Neuronal stem cell (in vitro differentiated cells): Measurements from ENCODE around the gene SMC4.
"Not testable (repeated sequence)": the region's sequence is repeated elsewhere in the genome, so short reads cannot be mapped to it uniquely, and the experiment has no call there.

Source experiments
- DNase-seq: peaks from one replicate; pipeline ENCODE4 v3.0.0-alpha.2; 2013; ENCODE audit warnings: low spot score
- H2AFZ ChIP-seq: one replicate; pipeline ENCODE4 v1.6.1; 2013; ENCODE audit warnings: mild to moderate bottlenecking, low read length, inconsistent platforms
- H2AK5ac ChIP-seq: 2 replicates; pipeline ENCODE4 v1.6.1; 2013; ENCODE audit warnings: low read depth, mild to moderate bottlenecking, inconsistent platforms, low read length, moderate library complexity, mixed read lengths
- H2BK120ac ChIP-seq: 2 replicates; pipeline ENCODE4 v1.6.1; 2013; ENCODE audit warnings: low read depth, mild to moderate bottlenecking, inconsistent platforms, low read length, moderate library complexity, mixed read lengths
- H2BK12ac ChIP-seq: one replicate; pipeline ENCODE4 v1.6.1; 2013; ENCODE audit warnings: low read length, inconsistent platforms
- H2BK15ac ChIP-seq: 2 replicates; pipeline ENCODE4 v1.6.1; 2013; ENCODE audit warnings: mild to moderate bottlenecking, low read length, inconsistent platforms, mixed read lengths
- H2BK5ac ChIP-seq: one replicate; pipeline ENCODE4 v1.6.1; 2013; ENCODE audit warnings: inconsistent platforms, mild to moderate bottlenecking, low read length, moderate library complexity
- H3K14ac ChIP-seq: one replicate; pipeline ENCODE4 v1.6.1; 2013; ENCODE audit warnings: low read length, inconsistent platforms
- H3K18ac ChIP-seq: 2 replicates; pipeline ENCODE4 v1.6.1; 2013; ENCODE audit warnings: low read length, inconsistent platforms
- H3K23ac ChIP-seq: 2 replicates; pipeline ENCODE4 v1.6.1; 2013; ENCODE audit warnings: low read depth, mild to moderate bottlenecking, mixed read lengths, low read length, inconsistent platforms; ENCODE audit not compliant: poor library complexity
- H3K27ac ChIP-seq: replicated peaks from 3 replicates; pipeline ENCODE4 v1.5.1; 2013; ENCODE audit warnings: low read length, inconsistent platforms
- H3K27me3 ChIP-seq, 3 experiments: 2 replicates each; pipeline ENCODE4 v1.6.1; 2013; ENCODE audit warnings: low read length in 3 of 3, mild to moderate bottlenecking in 2 of 3, inconsistent platforms in 1 of 3, low read depth in 1 of 3, mixed read lengths in 1 of 3, moderate library complexity in 1 of 3; ENCODE audit not compliant: control insufficient read depth in 3 of 3, insufficient read depth in 3 of 3
- H3K36me3 ChIP-seq, 2 donors: replicated peaks in 1 of 2; 2 replicates each; pipeline ENCODE4 v1.6.1; 2013; ENCODE audit warnings: low read length in 2 of 2; ENCODE audit not compliant: control insufficient read depth in 2 of 2, insufficient read depth in 2 of 2
- H3K4ac ChIP-seq: 2 replicates; pipeline ENCODE4 v1.6.1; 2013; ENCODE audit warnings: inconsistent platforms, mild to moderate bottlenecking, low read length, moderate library complexity
- H3K4me1 ChIP-seq, 2 donors: 1 replicate in 1 of 2; 2 replicates in 1 of 2; pipeline ENCODE4 v1.6.1; 2013; ENCODE audit warnings: low read length in 2 of 2, low read depth in 1 of 2; ENCODE audit not compliant: control insufficient read depth in 2 of 2, insufficient read depth in 1 of 2
- H3K4me2 ChIP-seq: one replicate; pipeline ENCODE4 v1.6.1; 2013; ENCODE audit warnings: mild to moderate bottlenecking, low read length, inconsistent platforms; ENCODE audit not compliant: insufficient read depth, poor library complexity, severe bottlenecking
- H3K4me3 ChIP-seq, 2 donors: 2 replicates each; pipeline ENCODE4 v1.5.1; 2013; ENCODE audit warnings: low read length in 2 of 2, mild to moderate bottlenecking in 2 of 2, inconsistent platforms in 1 of 2, moderate library complexity in 1 of 2
- H3K79me1 ChIP-seq: one replicate; pipeline ENCODE4 v1.6.1; 2013; ENCODE audit warnings: low read depth, mild to moderate bottlenecking, inconsistent platforms, low read length, moderate library complexity
- H3K9ac ChIP-seq: one replicate; pipeline ENCODE4 v1.6.1; 2013; ENCODE audit warnings: mild to moderate bottlenecking, low read depth, low read length, inconsistent platforms; ENCODE audit not compliant: poor library complexity
- H3K9me3 ChIP-seq, 2 donors: replicated peaks in 1 of 2; 2 replicates each; pipeline versions ENCODE3 to v1.6.1; 2013; ENCODE audit warnings: low read length in 2 of 2, mild to moderate bottlenecking in 2 of 2, inconsistent platforms in 1 of 2, low read depth in 1 of 2, mixed read lengths in 1 of 2, moderate library complexity in 1 of 2; ENCODE audit not compliant: control insufficient read depth in 2 of 2, insufficient read depth in 1 of 2
- H4K8ac ChIP-seq: one replicate; pipeline ENCODE4 v1.6.1; 2013; ENCODE audit warnings: low read depth, mild to moderate bottlenecking, inconsistent platforms, low read length, moderate library complexity
- H4K91ac ChIP-seq: one replicate; pipeline ENCODE4 v1.6.1; 2013; ENCODE audit warnings: low read length, low read depth, mild to moderate bottlenecking, inconsistent platforms; ENCODE audit not compliant: poor library complexity
- WGBS, 2 donors: extraction: QIAGEN DNeasy Blood & Tissue Kit; methylation state at CpG; one replicate each; pipeline ENCODE4 v1.1.7; 2013; ENCODE audit warnings: missing lambda C conversion rate in 2 of 2, mixed read lengths in 1 of 2; ENCODE audit not compliant: insufficient read length in 2 of 2, insufficient replicate concordance in 1 of 2; ENCODE audit errors: extremely low coverage in 2 of 2; 5-methylcytosine and 5-hydroxymethylcytosine counted together

The SMC4 gene

DNA sequence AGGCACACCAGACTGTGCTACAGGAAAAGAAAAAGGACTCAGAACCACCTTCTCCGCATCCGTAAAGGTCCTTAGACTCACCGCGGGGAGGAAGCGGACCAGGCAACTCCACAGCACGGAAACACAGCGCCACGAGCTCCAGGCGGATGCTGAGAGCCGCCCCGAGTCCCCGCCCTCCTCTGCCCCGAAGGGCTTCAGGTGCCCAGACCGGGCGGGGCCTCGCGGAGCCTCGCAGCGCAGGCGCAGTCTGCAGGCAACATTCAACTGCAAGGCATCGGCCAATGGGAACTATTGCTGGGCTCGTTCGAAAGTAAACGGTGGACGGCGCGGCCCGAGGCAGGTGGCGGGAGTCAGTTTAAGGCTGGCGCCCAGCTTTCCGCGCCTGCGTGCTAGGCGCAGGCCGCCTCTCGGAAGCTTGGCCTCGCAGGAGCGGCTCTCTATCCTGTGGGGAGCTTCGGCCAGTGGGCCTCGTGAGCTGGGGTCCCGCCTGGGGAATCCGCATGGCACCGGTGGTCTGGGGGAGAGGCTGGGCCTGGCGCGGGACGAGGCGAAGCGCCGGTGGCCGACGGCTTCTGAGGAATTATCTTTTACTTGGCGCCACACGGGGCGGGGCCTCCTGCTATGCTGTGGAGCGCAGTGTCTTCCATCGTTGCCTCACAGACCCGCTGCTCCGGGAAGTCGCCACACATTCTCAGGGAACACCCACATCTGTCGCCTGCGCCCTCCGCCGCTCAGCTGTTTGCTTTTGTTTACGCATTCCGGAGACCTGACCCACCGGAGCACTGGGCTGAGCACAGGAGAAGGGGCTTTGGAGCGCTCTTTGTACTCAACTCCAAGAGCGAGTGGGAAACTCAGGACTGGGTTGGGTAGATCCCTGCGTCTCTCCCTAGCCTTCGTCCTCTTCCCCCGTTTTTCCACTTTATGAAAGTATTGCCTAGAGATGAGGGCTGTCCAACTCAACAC lies 50.5 kb downstream of the SMC4 start, which contains the start of gene TRIM59:
Gene TRIM59 (minus strand): TSS at position 151 of the 963 bp plus-strand sequence. CDS start 10,603 bp downstream, outside the sequence.
- Histone ChIP-seq H2BK120ac (peak within 1 kb of the TSS; percentile 82), H3K14ac (peak within 1 kb of the TSS; percentile 39), H3K4me3 (peak within 1 kb of the TSS; percentile 53 to 97), H3K4ac (no peak within 1 kb of the TSS), H2BK15ac (peak within 1 kb of the TSS; percentile 83), H3K27ac (peak within 1 kb of the TSS; percentile 98), H3K9ac (peak within 1 kb of the TSS; percentile 95), H3K23ac (peak within 1 kb of the TSS; percentile 86), H3K27me3 (peaks cover 0 to 30% (median 0%) of the 10 kb centered on the region in 3 experiments), H4K8ac (peak within 1 kb of the TSS; percentile 86), H3K4me1 (peaks cover 0 to 8% of the 10 kb centered on the region in 2 donors), H2AFZ (peak within 1 kb of the TSS; percentile 94), H2BK12ac (peak within 1 kb of the TSS; percentile 63), H3K79me1 (peaks cover 3% of the 10 kb centered on the region), H3K36me3 (peaks cover 0 to 2% of the 10 kb centered on the region in 2 donors), H4K91ac (peak within 1 kb of the TSS; percentile 47), H2BK5ac (peak within 1 kb of the TSS; percentile 88), H3K18ac (peak within 1 kb of the TSS; percentile 98), H3K4me2 (peak within 1 kb of the TSS; percentile 80), H3K9me3 (no peaks in the 10 kb centered on the region), H2AK5ac (peak within 1 kb of the TSS; percentile 95)
- no CpG with 5 or more reads among the region's 71 CpGs for WGBS, 2 donors
- DNase-seq: peak; percentile 97

DNA sequence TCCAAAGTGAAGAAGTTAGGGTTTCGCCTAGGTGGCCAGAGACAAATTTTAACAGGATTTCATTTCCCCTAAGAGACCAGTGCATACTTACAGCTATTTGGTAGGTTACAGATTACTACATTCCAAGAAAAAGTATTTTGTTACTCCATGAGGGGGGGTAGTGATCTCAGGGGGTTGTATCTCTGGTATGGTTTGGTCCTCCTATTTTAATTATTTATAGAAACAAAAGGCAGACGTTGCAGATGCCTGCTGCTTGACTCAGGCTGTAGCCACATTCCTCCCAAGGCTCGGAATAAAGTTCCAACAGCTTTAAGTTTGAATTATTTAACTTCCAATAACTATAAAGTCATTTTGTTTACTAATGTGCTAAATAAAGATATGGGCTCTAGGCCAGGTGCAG lies 51.4 kb downstream of the SMC4 start:
- no peak overlapping the region for H3K9ac ChIP-seq
- peaks cover 0 to 8% of the 10 kb centered on the region in 2 donors for H3K4me1 ChIP-seq
- H3K4me2 ChIP-seq: peak overlapping the region; percentile 3
- no peak overlapping the region for H3K4me3 ChIP-seq
- no peak overlapping the region for H3K4ac ChIP-seq
- H3K18ac ChIP-seq: no peak overlapping the region
- no peak for DNase-seq
- peaks cover 0 to 2% of the 10 kb centered on the region in 2 donors for H3K36me3 ChIP-seq
- peak overlapping the region; percentile 98 for H3K27ac ChIP-seq
- peaks cover 0 to 30% (median 0%) of the 10 kb centered on the region in 3 experiments for H3K27me3 ChIP-seq
- WGBS, 2 donors: no CpG with 5 or more reads among the region's 3 CpGs
- peaks cover 3% of the 10 kb centered on the region for H3K79me1 ChIP-seq
- no peak overlapping the region for H2BK5ac ChIP-seq
- H2AFZ ChIP-seq: no peak overlapping the region
- no peak overlapping the region for H2AK5ac ChIP-seq
- H3K14ac ChIP-seq: no peak overlapping the region
- no peak overlapping the region for H3K23ac ChIP-seq
- H3K9me3 ChIP-seq: no peaks in the 10 kb centered on the region
- no peak overlapping the region for H2BK120ac ChIP-seq
- H4K91ac ChIP-seq: no peak overlapping the region
- H4K8ac ChIP-seq: no peak overlapping the region
- no peak overlapping the region for H2BK12ac ChIP-seq
- H2BK15ac ChIP-seq: no peak overlapping the region

DNA sequence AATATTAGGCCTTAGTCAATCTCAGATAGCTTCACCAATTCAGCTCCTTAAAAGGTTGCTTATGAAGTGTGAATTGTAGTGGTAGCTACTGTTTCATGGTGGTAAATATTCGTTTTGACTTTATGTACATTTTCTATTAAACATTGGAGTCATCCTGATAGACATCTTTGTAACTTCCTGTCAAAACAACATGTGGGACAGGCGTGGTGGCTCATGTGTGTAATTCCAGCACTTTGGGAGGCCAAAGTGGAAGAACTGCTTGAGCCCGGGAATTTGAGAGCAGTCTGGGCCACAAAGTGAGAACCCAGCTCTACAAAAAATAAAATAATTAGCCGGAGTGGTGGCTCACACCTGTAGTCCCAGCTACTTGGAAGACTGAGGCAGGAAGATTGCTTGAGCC lies 52.2 kb downstream of the SMC4 start:
- Histone ChIP-seq H2AK5ac (no peak overlapping the region), H3K4me1 (peaks cover 0 to 7% of the 10 kb centered on the region in 2 donors), H3K18ac (no peak overlapping the region), H4K91ac (no peak overlapping the region), H4K8ac (no peak overlapping the region), H3K4me3 (no peak overlapping the region), H3K14ac (no peak overlapping the region), H2BK15ac (no peak overlapping the region), H3K36me3 (peaks cover 0 to under 1% of the 10 kb centered on the region in 2 donors), H3K4me2 (no peak overlapping the region), H3K9ac (no peak overlapping the region), H2BK5ac (no peak overlapping the region), H3K27ac (no peak overlapping the region), H3K79me1 (peaks cover 3% of the 10 kb centered on the region), H3K23ac (no peak overlapping the region), H3K9me3 (no peaks in the 10 kb centered on the region), H3K27me3 (peaks cover 0 to 30% (median 0%) of the 10 kb centered on the region in 3 experiments), H3K4ac (no peak overlapping the region), H2BK12ac (peak overlapping the region; percentile 58), H2AFZ (no peak overlapping the region), H2BK120ac (no peak overlapping the region)
- no peak for DNase-seq
- no CpG with 5 or more reads among the region's 4 CpGs for WGBS, 2 donors

- no CpG with 5 or more reads among the region's 19 CpGs for WGBS, 2 donors
- H3K9me3 ChIP-seq, H3K4ac ChIP-seq, H3K27ac ChIP-seq, H4K8ac ChIP-seq, H2BK120ac ChIP-seq, H3K4me1 ChIP-seq, H3K79me1 ChIP-seq, H2AK5ac ChIP-seq, H3K4me2 ChIP-seq, H3K4me3 ChIP-seq, H2BK5ac ChIP-seq, H2BK12ac ChIP-seq, H3K36me3 ChIP-seq, H3K18ac ChIP-seq, DNase-seq, H2AFZ ChIP-seq, H3K14ac ChIP-seq, H3K9ac ChIP-seq, H4K91ac ChIP-seq, H2BK15ac ChIP-seq: not testable (repeated sequence)
- H3K23ac ChIP-seq: peak overlapping the region; percentile 31
- peaks cover 0 to 30% (median 0%) of the 10 kb centered on the region in 3 experiments for H3K27me3 ChIP-seq
These were observed 52.8 kb downstream of the SMC4 start for GRCh38 chr3:160452251-160452650.
